Adrenal gland (tissue), 5 donors: ENCODE measurements around the gene RIPOR2.

ENCODE experiments used
- CTCF ChIP-seq, 6 experiments: fragments of 450-650 bp in 4 of 6; fragments of 200-600 bp in 2 of 6; sonication (generic) in 1 of 6; IDR thresholded peaks; 1 replicate in 5 of 6; 2 replicates in 1 of 6; pipeline versions ENCODE4 v1.5.1 to v1.8.0; 2016 to 2021; ENCODE audit warnings: antibody characterized with exemption in 6 of 6, mild to moderate bottlenecking in 2 of 6, moderate library complexity in 1 of 6
- POLR2A ChIP-seq, 2 donors: fragments of 450-650 bp; IDR thresholded peaks; one replicate each; pipeline ENCODE4 v1.6.1; 2017; ENCODE audit warnings: antibody characterized with exemption in 2 of 2, mild to moderate bottlenecking in 2 of 2, moderate library complexity in 1 of 2
- donor health status: DM: no; HTN: no; CAD: no.

- TF ChIP-seq CTCF (IDR thresholded peaks at IDR 0.05) (no peak), POLR2A (IDR thresholded peaks at IDR 0.05) (no peak)
These were observed 26.2 kb downstream of the RIPOR2 start for GRCh38 chr6:24909241-24910216.
